GM12865 (cell line): ENCODE data around the gene TELO2.
"Not testable (repeated sequence)": the region's sequence is repeated elsewhere in the genome, so short reads cannot be mapped to it uniquely, and the experiment has no call there.

Source experiments
- DNase-seq: peaks from one replicate; pipeline ENCODE4 v3.0.0; 2010; ENCODE audit warnings: low read depth
- H3K4me3 ChIP-seq: 2 replicates; pipeline ENCODE4 v1.5.1; 2011; ENCODE audit warnings: mild to moderate bottlenecking, low read depth, low read length, control low read depth
- TF ChIP-seq, protein P1 (sequence below): IDR thresholded peaks from 2 replicates; pipeline ENCODE4 v1.5.1; 2011; ENCODE audit warnings: low read length, control low read depth, low read depth, inconsistent platforms; ENCODE audit not compliant: insufficient read depth; ENCODE audit errors: missing control alignments

The TELO2 gene

DNA sequence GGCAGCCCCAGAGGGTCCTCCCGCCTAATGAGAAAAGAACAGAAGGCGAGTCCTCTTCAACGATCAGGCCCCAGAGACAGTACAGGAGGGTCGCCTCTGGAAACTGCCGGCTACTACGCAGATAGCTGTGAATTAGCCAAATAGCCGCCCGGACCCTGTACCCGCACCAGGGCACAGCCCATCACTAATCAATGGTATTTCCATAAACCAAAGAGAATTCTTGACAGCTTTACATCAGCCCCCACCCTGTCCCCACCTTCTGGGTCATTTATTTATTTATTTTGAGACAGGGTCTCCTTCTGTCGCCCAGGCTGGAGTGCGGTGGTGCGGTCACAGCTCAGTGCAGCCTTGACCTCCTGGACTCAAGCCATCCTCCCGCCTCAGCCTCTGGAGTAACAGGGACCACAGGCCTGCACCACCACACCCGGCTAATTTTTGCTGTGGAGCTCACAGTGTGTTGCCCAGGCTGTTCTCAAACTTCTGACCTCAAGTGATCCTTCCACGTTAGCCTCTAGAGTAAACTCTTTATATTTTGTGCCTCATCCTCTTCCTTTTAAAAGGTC lies 17.5 kb upstream of the TELO2 start:
- no peak for DNase-seq
- TF ChIP-seq, protein P1, sequence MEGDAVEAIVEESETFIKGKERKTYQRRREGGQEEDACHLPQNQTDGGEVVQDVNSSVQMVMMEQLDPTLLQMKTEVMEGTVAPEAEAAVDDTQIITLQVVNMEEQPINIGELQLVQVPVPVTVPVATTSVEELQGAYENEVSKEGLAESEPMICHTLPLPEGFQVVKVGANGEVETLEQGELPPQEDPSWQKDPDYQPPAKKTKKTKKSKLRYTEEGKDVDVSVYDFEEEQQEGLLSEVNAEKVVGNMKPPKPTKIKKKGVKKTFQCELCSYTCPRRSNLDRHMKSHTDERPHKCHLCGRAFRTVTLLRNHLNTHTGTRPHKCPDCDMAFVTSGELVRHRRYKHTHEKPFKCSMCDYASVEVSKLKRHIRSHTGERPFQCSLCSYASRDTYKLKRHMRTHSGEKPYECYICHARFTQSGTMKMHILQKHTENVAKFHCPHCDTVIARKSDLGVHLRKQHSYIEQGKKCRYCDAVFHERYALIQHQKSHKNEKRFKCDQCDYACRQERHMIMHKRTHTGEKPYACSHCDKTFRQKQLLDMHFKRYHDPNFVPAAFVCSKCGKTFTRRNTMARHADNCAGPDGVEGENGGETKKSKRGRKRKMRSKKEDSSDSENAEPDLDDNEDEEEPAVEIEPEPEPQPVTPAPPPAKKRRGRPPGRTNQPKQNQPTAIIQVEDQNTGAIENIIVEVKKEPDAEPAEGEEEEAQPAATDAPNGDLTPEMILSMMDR = no peak

DNA sequence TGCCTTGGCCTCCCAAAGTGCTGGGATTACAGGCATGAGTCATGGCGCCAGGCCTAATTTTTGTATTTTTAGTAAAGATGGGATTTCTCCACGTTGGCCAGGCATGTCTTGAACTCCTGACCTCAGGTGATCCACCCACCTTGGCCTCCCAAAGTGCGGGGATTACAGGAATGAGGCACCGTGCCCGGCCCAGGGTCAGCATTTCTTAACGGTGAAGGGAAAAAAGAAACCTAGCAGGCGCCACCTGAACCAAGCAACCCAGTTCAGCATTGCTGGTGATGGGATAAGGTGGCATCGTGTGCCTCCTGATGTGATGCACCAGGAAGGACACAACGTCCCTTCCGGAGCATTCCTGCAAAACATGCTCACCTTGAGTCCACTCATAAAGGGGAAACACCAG lies 16.1 kb upstream of the TELO2 start:
- no peak overlapping the region for H3K4me3 ChIP-seq
- DNase-seq = no peak
- TF ChIP-seq, protein P1 = no peak

More for the DNA sequence above, 17.5 kb upstream of the TELO2 start:
- H3K4me3 ChIP-seq = peak overlapping the region; percentile 89

DNA sequence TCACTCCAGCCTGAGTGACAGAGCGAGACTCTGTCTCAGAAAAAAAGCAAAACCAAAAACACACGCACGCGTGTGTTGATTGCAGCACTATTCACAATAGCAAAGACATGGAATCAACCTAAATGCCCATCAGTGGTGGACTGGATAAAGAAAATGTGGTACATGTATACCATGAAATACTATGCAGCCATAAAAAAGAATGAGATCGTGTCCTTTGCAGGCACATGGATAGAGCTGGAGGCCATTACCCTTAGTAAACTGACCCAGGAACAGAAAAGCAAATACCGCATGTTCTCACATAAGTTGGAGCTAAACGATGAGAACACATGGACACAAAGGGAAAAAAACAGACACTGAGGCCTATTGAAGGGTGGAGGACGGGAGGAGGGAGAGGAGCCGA lies 14.2 kb upstream of the TELO2 start:
- H3K4me3 ChIP-seq, DNase-seq: not testable (repeated sequence)

DNA sequence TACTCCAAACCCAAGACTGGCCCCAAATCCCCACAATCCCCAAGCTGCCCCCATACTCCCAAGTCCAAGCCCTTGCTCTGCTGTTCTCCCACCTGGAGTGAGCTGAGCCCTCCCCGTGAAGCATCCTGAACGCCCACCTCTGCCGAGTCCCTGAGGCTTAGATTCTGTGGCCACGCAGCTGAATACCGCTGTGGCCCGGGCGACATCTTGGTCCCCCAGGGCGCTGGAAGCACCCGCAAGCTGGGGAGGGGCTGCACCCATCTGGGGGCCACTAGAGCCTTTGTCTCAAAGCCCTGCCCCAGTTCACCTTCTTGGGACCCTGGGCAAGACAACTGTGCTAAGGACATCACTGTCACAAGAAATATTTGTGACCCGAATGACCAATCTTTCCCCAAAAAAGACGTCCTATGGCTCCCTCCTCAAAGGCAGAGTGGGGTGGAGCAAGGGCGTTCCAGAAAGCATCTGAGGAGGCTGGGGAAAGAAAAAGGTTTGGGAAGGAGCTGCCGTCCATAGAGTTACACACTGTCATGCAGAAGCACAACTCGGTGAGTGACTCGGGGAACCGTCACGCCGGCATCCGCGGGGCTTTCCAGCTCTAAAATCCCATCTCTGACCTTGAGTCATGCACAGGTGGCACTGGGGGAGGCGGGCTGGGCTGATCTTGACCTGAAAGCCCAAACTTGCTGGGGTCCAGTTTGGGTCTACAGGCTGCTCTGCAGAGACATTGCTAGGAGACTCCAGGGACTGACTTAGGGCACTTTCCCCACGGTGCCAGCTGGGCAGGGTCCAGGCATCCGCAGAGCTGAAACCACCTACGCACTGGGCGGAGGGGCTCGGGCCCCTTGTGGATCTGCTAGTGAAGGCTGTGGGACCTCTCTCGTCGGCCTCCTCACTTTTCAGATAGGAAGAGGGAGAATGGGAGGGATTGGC lies 11.0 kb upstream of the TELO2 start:
- TF ChIP-seq, protein P1 = no peak
- no peak for DNase-seq
- no peak overlapping the region for H3K4me3 ChIP-seq

DNA sequence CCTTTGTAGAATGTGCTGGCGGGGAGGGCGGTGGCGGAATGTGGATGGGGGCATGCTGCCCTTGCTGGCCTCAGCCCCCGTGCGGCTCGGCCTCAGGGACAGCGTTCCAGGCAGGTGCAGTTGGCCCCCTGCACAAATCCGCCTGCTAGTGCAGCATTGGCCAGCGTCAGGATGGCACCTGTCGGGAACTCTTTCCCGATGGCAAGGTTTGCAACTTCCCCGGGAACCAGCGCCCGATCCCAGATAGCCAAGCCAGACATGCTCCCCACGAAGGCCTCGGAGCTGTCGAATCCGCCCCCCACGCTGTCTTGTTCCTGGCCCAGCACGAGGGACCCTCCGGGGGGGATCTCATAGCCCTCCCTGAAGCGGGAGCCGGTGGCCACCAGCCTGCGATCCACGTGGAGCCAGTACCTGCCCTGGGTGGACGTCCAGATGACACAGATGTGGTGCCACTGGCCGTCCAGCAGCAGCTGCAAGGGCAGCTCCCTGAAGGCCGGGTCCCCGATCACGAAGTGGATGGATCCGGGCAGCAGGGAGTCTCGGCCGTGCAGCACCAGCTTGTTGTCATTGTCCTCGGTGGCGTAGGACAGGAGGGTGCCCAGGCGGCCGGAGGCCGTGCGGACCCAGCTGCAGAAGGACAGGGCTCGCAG lies 7.2 kb upstream of the TELO2 start:
- no peak overlapping the region for H3K4me3 ChIP-seq
- DNase-seq = no peak
- TF ChIP-seq, protein P1 = no peak

DNA sequence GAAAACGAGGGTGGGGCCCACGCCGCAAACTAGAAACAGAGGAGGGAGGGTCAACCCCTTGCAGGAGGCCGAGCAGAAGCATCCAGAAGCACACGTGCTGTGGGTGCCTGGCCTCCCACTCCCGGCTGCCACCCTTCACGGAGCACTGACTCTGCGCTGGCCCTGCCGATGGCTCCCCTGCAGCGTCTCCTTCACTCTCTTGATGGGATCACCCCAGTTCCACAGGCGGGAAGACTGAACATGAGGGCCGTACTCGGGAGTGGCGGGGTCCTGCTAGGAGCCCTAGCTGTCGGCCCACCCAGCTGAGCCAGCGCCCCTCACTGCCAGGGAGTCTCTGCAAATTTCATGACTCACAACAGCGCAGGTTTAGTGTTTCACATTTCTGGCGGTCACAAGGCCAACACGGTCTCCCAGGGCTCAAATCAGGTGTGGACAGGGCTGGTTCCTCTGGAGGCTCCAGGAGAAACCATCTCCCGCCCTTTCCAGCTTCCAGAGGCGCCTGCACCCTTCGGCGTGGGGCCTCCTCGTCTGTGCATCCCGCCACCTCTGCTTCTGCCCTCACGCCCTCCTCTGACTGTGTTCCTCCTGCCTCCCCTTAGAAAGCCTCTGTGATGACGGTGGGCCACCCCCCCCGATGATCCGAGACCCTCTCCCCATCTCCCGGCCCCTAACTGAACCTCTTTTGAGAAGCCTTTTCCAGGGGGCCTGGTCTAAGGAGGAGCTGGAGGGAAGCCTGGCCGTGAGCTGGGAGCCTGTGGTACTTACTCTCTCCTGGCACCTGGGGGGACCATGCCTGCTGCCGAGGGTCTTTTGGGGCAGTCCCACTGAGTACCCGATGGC lies 6.4 kb upstream of the TELO2 start:
- H3K4me3 ChIP-seq = no peak overlapping the region
- DNase-seq = no peak
- TF ChIP-seq, protein P1 = no peak
